Islet of Langerhans (tissue), 1 donor: ENCODE measurements around the gene VAV2.

ENCODE experiments used
- FAIRE-seq: peaks from one replicate; lab custom pipeline; 2011; peaks lifted over from hg19 to GRCh38; lab: Jason Lieb, UNC

VAV2 gene

GRCh38 chr9:133718563-133719315, 273.4 kb downstream of the VAV2 start:
- FAIRE-seq: no peak

- no peak for FAIRE-seq
These were observed 274.8 kb downstream of the VAV2 start for GRCh38 chr9:133717113-133718031.

- no peak for FAIRE-seq
These were observed 275.5 kb downstream of the VAV2 start for GRCh38 chr9:133716564-133717112.

- no peak for FAIRE-seq
These were observed 276.1 kb downstream of the VAV2 start for GRCh38 chr9:133715866-133716563.

GRCh38 chr9:133715295-133715865, 276.7 kb downstream of the VAV2 start:
- no peak for FAIRE-seq

- no peak for FAIRE-seq
These were observed 277.4 kb downstream of the VAV2 start for GRCh38 chr9:133714606-133715294.

- no peak for FAIRE-seq
These were observed 278.1 kb downstream of the VAV2 start for GRCh38 chr9:133713960-133714495.

- FAIRE-seq: no peak
These were observed 278.8 kb downstream of the VAV2 start for GRCh38 chr9:133713150-133713959.

- FAIRE-seq: no peak
These were observed 279.7 kb downstream of the VAV2 start for GRCh38 chr9:133712221-133713100.
